Daoy (cell line): ENCODE measurements around the gene ARHGAP15. TPM values are rescaled to one million over a fixed set of nuclear protein-coding genes. Genes with fewer than 3 reads are reported as not detected.
"Not testable (repeated sequence)": the region's sequence is repeated elsewhere in the genome, so short reads cannot be mapped to it uniquely, and the experiment has no call there.

Source experiments
- DNase-seq: peaks from one replicate; pipeline ENCODE4 v3.0.0-alpha.2; 2015; ENCODE audit warnings: low read depth
- total RNA-seq: library from RNA; depleted of rRNA; stranded (reverse); fragments of >200 nt; shearing (Covaris generic); gene quantifications from 2 replicates; pipeline ENCODE4 v1.2.3, GENCODE V29; 2014

The ARHGAP15 gene
- total RNA-seq, 1 experiment from 2014 or later: 1.4 TPM

- DNase-seq: no peak
Observed at GRCh38 chr2:143529118-143529720, 400.0 kb downstream of the ARHGAP15 start.

- no peak for DNase-seq
Observed at GRCh38 chr2:143530758-143531157, 401.5 kb downstream of the ARHGAP15 start.

GRCh38 chr2:143532061-143532460 is 402.8 kb downstream of the ARHGAP15 start:
- DNase-seq: no peak

- DNase-seq: no peak
Observed at GRCh38 chr2:143533846-143534245, 404.6 kb downstream of the ARHGAP15 start.

GRCh38 chr2:143535802-143536201 is 406.6 kb downstream of the ARHGAP15 start:
- DNase-seq: no peak

- DNase-seq: not testable (repeated sequence)
Observed at GRCh38 chr2:143541899-143542298, 412.7 kb downstream of the ARHGAP15 start.

GRCh38 chr2:143545059-143545948 is 416.1 kb downstream of the ARHGAP15 start:
- DNase-seq: no peak

GRCh38 chr2:143545949-143546255 is 416.7 kb downstream of the ARHGAP15 start:
- peak; percentile 21 for DNase-seq

- DNase-seq: no peak
Observed at GRCh38 chr2:143548032-143548431, 418.8 kb downstream of the ARHGAP15 start.

- no peak for DNase-seq
Observed at GRCh38 chr2:143550500-143550899, 421.3 kb downstream of the ARHGAP15 start.

GRCh38 chr2:143551971-143552650 is 422.9 kb downstream of the ARHGAP15 start:
- no peak for DNase-seq

- peak; percentile 9 for DNase-seq
Observed at GRCh38 chr2:143553261-143553660, 424.0 kb downstream of the ARHGAP15 start.

- DNase-seq: no peak
Observed at GRCh38 chr2:143558665-143559064, 429.4 kb downstream of the ARHGAP15 start.

- DNase-seq: no peak
Observed at GRCh38 chr2:143559147-143559546, 429.9 kb downstream of the ARHGAP15 start.

- DNase-seq: no peak
Observed at GRCh38 chr2:143560724-143561123, 431.5 kb downstream of the ARHGAP15 start.

GRCh38 chr2:143564419-143564818 is 435.2 kb downstream of the ARHGAP15 start:
- DNase-seq: no peak

GRCh38 chr2:143571747-143572146 is 442.5 kb downstream of the ARHGAP15 start:
- DNase-seq: no peak

- DNase-seq: no peak
Observed at GRCh38 chr2:143572421-143572820, 443.2 kb downstream of the ARHGAP15 start.

GRCh38 chr2:143574069-143574468 is 444.9 kb downstream of the ARHGAP15 start:
- no peak for DNase-seq

- DNase-seq: peak; percentile 9
Observed at GRCh38 chr2:143575340-143575739, 446.1 kb downstream of the ARHGAP15 start.

GRCh38 chr2:143577489-143577888 is 448.3 kb downstream of the ARHGAP15 start:
- no peak for DNase-seq

- DNase-seq: no peak
Observed at GRCh38 chr2:143579456-143579855, 450.2 kb downstream of the ARHGAP15 start.

GRCh38 chr2:143581134-143581533 is 451.9 kb downstream of the ARHGAP15 start:
- DNase-seq: no peak
